ENCODE measurements around the gene ARMC10. TPM values are rescaled to one million over a fixed set of nuclear protein-coding genes. Genes with fewer than 3 reads are reported as not detected.
"Not testable (repeated sequence)": the region's sequence is repeated elsewhere in the genome, so short reads cannot be mapped to it uniquely, and the experiment has no call there.

The ARMC10 gene
- total RNA-seq, 1 donor from 2014 or later = 56.7 TPM

DNA sequence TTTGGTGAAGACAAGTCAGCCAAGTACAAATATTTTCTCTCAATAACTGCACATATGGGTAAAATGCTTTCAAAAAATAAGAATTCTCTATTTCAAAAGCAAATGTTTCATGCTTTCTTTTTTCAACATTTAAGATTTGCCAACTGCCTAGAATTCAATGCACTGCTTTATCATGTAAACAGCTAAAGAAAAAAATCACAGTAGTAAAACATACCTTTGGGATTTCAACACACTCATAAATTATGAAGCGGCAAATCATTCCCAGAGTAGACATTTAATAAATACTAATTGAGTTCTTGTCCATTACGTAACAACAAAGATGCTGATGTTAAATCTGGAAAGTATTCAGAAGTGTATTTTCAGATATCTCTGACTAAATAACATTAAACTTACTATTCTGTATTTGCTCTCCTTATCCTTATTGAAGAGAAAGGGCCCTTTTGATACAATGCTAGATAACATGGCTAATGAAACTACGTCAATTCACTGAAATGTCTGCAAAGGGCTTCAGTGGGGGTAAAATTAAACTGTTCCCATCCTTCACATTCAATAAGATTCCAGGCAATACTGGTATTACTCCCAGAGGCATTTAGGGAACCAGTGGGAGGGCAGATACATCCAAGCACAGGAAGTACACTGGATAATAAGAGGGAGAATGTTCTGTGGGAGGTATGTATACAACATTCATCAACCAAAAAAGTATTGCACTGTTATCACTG lies 60.1 kb downstream of the ARMC10 start:
- H3K4me3 ChIP-seq (ENCODE audit: low read depth, low read length) = no peak overlapping the region
- DNase-seq (ENCODE audit: low read depth) = no peak
- TF ChIP-seq, protein P1, sequence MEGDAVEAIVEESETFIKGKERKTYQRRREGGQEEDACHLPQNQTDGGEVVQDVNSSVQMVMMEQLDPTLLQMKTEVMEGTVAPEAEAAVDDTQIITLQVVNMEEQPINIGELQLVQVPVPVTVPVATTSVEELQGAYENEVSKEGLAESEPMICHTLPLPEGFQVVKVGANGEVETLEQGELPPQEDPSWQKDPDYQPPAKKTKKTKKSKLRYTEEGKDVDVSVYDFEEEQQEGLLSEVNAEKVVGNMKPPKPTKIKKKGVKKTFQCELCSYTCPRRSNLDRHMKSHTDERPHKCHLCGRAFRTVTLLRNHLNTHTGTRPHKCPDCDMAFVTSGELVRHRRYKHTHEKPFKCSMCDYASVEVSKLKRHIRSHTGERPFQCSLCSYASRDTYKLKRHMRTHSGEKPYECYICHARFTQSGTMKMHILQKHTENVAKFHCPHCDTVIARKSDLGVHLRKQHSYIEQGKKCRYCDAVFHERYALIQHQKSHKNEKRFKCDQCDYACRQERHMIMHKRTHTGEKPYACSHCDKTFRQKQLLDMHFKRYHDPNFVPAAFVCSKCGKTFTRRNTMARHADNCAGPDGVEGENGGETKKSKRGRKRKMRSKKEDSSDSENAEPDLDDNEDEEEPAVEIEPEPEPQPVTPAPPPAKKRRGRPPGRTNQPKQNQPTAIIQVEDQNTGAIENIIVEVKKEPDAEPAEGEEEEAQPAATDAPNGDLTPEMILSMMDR (conservative IDR thresholded peaks at IDR 0.05; ENCODE audit: low read depth, low read length) = no peak

DNA sequence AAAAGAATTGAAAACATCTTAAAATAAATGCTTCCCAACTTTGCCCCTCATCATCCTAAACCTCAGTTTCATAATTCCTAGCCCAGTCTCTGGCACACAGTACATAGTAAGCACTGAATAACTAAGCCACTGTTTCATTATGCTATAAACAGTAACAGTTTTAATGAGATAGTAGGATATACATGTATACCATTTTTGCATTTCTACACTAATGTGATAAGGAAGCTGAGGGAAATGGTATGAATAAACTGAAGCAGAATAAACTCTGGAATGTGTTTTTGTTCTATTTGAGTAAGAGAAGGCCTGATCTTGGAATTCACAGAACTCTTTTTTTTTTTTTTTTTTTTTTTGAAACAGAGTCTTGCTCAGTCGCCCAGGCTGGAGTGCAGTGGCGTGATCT lies 65.1 kb downstream of the ARMC10 start:
- H3K4me3 ChIP-seq (ENCODE audit: low read depth, low read length) = no peak overlapping the region
- DNase-seq (ENCODE audit: low read depth) = no peak
- TF ChIP-seq, protein P1 (conservative IDR thresholded peaks at IDR 0.05; ENCODE audit: low read depth, low read length) = no peak

GRCh38 chr7:103140685-103141084 lies 65.7 kb downstream of the ARMC10 start:
- TF ChIP-seq, protein P1 (conservative IDR thresholded peaks at IDR 0.05; ENCODE audit: low read depth, low read length) = no peak
- DNase-seq (ENCODE audit: low read depth) = no peak
- no peak overlapping the region for H3K4me3 ChIP-seq (ENCODE audit: low read depth, low read length)

- no peak for DNase-seq (ENCODE audit: low read depth)
- TF ChIP-seq, protein P1 (conservative IDR thresholded peaks at IDR 0.05; ENCODE audit: low read depth, low read length) = no peak
- H3K4me3 ChIP-seq (ENCODE audit: low read depth, low read length) = no peak overlapping the region
These were observed 66.9 kb downstream of the ARMC10 start for GRCh38 chr7:103141753-103142404.

- DNase-seq (ENCODE audit: low read depth) = no peak
- TF ChIP-seq, protein P1 (conservative IDR thresholded peaks at IDR 0.05; ENCODE audit: low read depth, low read length) = no peak
- no peak overlapping the region for H3K4me3 ChIP-seq (ENCODE audit: low read depth, low read length)
These were observed 67.6 kb downstream of the ARMC10 start for GRCh38 chr7:103142494-103142893.

DNA sequence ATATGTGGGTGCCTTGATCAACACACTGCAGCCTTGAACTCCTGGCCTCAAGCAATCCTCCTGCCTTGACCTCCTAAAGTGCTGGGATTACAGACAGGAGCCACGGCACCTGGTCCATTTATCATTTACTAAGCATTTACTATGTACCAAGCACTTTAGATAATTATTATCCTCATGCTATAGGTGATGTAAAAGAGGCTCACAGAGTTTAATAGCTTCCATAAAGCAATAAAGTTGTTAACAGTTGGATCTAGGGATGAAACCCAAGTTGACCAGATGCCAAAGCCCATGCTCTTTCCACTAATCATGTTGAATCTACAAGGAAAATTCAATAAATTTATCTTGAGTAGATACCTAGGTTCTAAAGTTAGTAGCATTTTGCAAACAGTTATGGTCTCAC lies 68.9 kb downstream of the ARMC10 start:
- TF ChIP-seq, protein P1 (conservative IDR thresholded peaks at IDR 0.05; ENCODE audit: low read depth, low read length) = no peak
- no peak for DNase-seq (ENCODE audit: low read depth)
- no peak overlapping the region for H3K4me3 ChIP-seq (ENCODE audit: low read depth, low read length)

DNA sequence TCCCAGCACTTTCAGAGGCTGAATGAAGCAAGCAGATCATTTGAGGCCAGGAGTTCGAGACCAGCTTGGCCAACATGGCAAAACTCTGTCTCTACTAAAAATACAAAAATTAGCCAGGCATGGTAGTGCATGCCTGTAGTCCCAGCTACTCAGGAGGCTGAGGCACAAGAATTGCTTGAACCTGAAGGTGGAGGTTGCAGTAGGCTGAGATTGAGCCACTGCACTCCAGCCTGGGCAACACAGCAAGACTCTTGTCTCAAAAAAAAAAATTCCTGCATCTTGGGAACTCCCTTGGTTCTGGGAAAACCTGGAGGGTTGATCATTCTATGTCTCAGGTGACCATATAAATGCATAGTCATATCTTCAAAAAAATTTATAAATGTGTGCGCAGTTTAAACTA lies 69.8 kb downstream of the ARMC10 start:
- not testable (repeated sequence) for H3K4me3 ChIP-seq (ENCODE audit: low read depth, low read length); DNase-seq (ENCODE audit: low read depth)
